T-helper 2 cell treated with Interferon-gamma antibody and Interleukin-4, amounts not matched to agents 100 ng/mL and 5 ng/mL, for 36 hours (primary cell): ENCODE measurements around the gene LCNL1. TPM values are rescaled to one million over a fixed set of nuclear protein-coding genes. Genes with fewer than 3 reads are reported as not detected.

Source experiments
- intact Hi-C: fragments of 100-400 bp; cut with micrococcal nuclease; formaldehyde crosslinking; loops from one replicate; pipeline ENCODE4 v1.15.1; 2023
- total RNA-seq: library from RNA; stranded (reverse); gene quantifications from 2 replicates; pipeline ENCODE4 v1.2.3, GENCODE V29; 2022

Gene LCNL1
- total RNA-seq, 1 donor from 2014 or later, result 0.20 TPM

DNA sequence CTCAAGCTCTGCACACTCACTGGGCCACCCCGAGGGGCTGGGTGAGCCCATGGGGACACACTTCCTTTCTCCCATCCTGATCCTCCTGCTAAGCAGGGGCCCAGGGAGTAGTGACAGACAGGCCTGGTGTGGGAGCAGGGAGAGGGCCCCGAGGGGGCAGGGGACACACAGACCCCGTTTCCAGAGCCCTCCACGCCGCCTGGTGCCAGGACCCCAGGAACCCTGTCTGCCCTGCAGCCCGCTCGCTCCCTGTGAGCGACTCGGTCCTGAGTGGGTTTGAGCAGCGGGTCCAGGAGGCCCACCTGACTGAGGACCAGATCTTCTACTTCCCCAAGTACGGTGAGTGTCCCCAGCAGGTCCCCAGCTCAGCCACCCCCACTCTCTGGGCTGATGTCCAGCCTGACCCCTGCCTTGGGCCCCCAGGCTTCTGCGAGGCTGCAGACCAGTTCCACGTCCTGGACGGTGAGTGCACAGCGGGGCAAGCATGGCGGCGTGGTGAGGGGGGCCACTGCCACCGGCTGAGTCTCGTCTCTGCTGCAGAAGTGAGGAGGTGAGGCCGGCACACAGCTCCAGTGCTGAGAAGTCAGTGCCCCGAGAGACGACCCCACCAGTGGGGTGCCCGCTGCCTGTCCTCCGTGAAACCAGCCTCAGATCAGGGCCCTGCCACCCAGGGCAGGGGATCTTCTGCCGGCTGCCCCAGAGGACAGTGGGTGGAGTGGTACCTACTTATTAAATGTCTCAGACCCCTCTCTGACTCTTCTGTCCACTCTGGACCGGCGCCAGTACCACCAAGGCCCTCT, 36.4 kb upstream of the LCNL1 start:
- intact Hi-C loops, result no loop called here

DNA sequence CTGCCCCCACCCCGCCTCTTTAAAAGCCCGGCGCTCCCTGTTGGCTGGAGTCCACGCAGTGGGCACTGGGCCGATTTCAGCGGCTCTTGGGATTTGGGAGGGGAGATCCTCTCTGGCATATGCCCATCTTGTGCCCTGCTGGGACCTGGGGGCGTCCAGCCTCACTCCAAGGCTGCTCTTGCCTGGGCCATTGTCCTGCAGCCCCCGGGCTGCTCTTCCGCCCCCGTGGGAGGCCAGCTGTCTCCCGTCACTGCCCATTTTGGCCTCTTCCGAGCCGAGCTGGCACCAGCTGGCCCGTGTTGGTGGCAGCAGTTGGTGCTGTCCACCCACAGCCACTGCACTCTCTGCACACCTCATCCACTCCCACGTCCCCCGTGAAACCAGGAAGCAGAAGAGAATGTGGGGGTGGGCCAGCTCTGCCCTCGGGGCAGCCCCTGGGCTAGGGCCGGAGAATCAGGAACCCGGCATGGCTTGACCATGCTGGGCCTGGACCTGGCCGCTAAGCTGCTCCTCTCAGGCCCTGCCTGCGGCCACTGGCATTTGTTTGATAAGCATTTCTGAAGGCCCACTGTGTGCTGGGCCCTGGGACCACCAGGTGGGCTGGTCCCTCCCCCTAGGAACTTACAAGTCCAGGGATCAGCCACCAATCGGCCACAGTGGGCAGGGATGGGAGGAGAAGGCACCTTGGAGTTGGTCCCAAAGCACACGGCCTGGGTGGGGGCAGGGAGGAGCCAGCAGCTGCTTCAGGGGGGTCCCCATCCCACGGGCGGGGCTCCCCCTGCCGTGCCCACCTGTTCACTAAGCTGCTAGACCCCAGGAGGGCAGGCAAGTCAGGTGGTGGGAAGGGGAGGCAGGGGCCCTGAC, 35.5 kb upstream of the LCNL1 start:
- intact Hi-C loops, result no loop called here

DNA sequence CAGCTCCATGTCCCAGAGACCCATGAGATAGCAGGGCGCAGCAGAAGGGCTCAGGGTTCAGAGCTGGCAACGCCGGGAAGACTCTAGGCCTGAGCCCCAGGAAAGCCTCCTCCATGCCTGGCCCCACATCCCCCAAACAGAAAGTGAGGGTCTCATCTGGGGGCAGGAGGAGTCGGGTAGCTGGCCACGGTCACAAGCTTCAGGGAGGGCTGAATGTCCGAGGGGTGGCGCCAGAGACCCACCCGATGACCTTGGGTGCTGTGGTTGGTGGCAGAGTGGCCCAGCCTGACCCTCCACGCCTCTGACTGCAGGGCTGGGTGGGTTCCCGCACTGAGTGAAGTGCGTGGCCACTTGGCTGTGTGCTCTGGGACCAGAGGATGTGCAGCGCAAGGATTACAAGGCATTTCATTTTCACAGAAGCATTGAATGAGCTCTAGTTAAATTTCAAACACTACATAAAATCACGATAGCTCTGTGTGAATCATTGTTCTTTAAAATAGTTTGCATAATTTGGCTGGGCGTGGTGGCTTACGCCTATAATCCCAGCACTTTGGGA, 34.8 kb upstream of the LCNL1 start:
- intact Hi-C loops, result no loop called here

DNA sequence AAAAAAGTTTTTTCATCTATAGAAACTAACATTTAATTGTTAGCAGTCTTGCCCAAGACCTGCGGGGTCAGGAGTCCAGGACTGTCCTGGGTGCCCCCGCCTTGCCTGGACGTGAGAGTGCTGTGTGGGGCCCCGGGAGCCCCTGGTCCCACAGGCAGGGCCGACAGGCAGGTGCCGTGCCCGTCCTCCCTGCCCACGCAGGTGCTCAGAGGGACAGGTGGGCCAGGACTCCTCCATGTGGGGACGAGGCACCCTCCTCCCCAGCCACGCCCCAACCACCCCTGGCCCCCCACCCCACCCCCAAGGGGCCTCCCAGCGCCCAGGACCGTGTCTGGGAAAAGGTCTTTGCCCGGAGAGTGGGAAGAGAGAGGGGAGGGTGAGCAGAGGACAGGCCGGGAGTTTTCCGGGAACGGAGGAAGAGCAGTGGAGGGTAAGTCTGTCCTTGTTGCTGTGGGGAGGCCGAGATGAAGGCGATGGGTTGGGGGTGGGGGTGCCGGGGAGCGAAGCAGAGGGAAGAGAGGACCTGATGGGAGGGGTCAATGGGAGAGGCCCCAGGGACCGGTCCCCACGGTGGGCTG, 33.5 kb upstream of the LCNL1 start:
- intact Hi-C loops, result loop anchor here (1.0 kb wide), 1 partner anchor 43 kb away; the partner anchor contains the start of gene PAXX

- intact Hi-C loops, result loop anchor here (1.0 to 2.0 kb wide), 3 partner anchors 28 to 85 kb away; partner anchors contain the start of gene PAXX
Measured at GRCh38 chr9:136949817-136950655, 32.8 kb upstream of the LCNL1 start.

DNA sequence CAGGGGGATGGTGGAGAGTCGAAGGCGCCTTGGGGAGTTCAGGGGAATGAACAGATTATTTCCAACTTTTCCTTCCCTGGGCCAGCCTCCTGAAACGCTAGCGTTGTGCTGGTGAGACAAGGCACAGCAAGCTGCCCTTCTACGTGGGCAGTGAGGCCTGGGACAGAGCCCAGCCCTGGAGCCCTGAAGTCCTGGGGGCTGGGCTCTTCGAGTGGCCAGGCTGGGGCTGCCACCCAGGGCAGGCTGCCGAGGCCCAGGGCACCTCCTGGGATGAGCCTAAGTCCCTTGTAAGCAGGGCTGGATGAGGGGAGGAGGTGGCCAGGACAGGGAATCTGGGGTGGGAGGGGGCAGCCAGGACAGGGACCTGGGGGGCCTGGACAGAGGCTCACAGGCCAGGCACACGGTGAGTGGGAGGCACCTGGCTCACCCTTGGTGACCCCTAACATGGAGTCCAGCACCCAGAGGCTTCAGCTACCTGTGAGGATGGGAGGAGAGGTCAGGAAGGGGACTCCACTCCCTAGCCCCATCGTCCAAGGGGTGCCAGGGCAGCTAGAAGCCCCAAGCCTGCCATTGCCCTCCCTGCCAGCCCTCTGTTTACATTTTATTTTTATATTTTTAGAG, 32.0 kb upstream of the LCNL1 start:
- intact Hi-C loops, result loop anchor here (1.0 to 2.0 kb wide), 2 partner anchors 28 to 84 kb away; no protein-coding TSS in a partner anchor

DNA sequence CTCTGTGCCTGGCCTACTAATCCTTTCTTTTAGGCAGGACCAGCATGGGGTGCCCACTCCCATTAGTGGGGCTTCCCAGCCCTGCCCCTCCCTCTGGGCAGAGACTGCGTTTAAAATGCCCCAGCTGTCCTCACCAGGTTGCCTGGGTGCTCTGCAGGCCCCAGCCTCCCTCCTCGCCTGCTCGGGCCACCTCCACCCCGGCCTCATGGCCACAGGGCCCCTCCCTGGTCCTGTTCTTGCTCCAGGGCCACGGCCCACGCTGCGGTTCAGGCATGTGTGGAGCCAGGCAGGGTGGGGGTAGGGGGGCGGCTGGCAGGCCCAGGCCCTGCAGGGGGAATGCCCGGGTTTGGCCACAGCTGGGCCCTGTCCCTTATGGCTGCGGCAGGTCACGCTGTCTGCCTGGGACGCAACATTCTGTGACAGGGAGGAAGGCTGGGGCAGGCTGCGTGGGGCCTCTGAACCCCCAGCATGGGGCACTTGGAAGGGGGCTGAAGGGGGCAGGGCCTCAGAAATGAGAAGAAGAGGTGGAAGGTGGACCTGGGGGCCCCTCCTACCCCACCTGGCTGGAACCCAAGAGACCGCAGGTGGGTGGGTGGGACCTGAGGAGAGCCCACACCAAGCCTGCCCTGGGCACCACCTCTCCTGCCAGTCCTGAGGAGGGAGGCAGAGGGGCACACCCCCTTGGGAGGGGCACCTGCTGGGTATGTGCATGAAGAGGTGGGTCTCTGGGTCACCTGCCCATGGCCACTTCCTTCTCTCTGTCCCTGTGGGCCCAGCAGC, 31.1 kb upstream of the LCNL1 start, which contains the start of gene LCN12:
LCN12 (plus strand) TSS at position 733 of the 780 bp plus-strand sequence. CDS start 55 bp downstream, outside the sequence.
- intact Hi-C loops, result loop anchor here (2.0 kb wide), 1 partner anchor 83 kb away; no protein-coding TSS in a partner anchor

- intact Hi-C loops, result no loop called here
Measured at GRCh38 chr9:136952321-136952850, 30.4 kb upstream of the LCNL1 start.

GRCh38 chr9:136952876-136953770, 29.7 kb upstream of the LCNL1 start:
- intact Hi-C loops, result no loop called here

GRCh38 chr9:136953771-136954269, 29.0 kb upstream of the LCNL1 start:
- intact Hi-C loops, result no loop called here

DNA sequence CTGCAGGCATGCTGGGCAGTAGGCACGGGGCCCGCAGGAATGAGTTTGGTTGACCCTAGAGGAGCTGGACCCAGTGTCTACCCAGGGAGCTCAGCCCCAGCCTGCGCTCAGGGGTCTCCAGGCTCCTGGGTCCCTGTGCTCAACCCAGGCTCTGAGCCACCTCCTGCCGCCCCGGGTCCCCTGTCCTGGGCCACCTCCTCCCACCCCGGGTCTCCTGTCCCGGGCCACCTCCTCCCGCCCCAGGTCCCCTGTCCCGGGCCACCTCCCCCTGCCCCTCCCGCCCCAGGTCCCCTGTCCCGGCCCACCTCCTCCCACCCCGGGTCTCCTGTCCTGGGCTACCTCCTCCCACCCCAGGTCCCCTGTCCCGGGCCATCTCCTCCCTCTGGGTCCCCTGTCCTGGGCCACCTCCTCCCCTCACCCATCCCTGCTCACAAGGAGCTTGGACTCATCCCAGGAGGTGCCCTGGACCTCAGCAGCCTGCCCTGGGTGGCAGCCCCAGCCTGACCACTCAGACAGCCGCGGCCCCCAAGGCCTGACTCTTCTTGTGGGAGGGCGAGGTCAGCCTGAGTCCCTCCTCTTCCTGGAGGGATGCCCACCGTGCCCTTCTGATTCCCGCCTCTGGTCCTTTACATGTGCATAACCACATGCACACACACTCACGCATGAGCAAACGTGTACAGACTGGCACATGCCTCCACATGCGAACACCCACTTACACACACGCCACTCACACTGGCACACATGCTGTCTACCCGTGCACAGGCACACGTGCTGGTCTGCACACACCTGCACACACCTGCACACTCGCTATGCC, 28.3 kb upstream of the LCNL1 start:
- intact Hi-C loops, result no loop called here

DNA sequence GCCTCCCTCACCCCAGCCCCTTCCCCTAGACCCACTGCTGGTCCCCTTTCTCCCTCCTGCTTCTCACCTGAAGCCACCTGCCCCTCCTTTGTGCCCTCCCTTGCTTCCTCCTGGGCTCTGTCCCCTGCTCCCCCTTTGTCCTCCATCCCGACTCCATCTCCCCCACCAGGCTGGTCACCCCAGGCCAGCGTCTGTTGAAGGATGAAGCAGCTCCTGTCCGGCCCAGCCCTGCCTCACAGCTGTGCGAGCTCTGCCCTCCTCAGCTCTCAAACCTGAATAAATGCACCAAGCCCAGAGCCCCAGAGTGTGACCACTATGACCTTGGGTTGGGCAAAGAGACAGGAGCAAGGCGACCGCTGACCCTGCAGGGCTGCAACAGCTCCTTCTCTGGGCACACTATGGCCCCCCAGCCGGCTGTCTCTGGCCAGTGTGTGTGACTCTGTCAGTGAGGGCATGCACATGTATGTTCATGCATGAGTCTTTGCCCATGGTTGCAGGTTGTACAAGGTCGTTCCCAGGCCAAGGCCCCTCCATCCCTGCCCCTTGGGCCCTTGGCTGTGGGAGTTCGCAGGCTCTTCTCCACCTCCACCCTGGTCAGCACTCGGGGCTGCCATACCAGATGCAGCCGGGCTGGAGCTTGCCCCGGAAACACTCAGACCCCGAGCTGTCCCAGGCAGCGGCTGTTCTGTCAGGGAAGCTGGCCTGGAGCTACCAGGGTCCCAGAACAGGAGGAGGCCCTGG, 27.4 kb upstream of the LCNL1 start:
- intact Hi-C loops, result no loop called here

DNA sequence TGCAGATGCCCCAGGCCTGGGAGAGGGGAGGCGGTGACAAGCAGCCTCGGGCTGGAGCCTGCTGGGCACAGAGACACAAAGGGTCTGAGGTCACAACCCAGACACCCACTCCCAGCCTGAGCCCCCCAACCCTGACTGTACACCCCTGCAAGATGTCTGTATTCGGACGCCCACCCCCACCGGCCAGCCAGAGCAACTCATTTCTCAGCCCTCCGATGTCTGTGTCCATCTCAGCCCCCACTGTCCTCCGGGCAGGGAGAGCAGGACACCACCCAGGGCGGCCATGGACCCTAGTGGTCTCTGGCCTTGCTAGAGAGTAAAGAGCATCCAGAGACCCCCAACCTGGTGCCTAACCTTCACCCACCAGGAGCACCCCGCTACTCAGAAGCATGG, 26.9 kb upstream of the LCNL1 start:
- intact Hi-C loops, result no loop called here

DNA sequence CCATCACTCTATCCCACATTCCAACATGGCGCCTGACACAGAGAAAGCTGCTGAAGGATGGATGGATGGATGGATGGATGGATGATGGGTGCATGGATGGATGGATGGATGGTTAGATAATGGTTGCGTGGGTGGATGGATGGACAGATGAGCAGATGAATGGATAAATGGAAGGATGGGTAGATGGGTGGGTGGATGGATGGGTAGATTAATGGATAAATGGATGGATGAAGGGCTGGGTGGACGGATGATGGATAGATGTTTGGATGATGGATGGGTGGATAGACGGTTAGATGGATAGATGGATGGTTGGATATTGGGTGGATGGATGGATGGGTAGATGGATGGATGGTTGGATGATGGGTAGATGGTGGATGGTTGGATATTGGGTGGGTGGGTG, 26.2 kb upstream of the LCNL1 start:
- intact Hi-C loops, result no loop called here

DNA sequence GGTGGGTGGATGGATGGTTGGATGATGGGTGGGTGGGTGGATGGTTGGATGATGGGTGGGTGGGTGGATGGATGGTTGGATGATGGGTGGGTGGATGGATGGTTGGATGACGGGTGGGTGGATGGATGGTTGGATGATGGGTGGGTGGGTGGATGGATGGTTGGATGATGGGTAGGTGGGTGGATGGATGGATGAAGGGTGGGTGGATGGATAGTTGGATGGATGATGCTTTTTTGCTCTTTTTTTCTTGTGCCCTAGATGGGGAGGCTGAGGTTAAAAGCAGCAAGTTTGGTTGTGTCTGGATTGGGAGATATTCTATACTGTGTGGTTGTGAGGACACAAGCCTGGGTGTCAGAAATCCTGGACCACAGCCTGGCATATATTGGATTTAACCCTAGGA, 25.3 kb upstream of the LCNL1 start:
- intact Hi-C loops, result no loop called here

GRCh38 chr9:136957901-136958300, 24.9 kb upstream of the LCNL1 start:
- intact Hi-C loops, result no loop called here
